ENCODE measurements around the gene THADA.

DNA sequence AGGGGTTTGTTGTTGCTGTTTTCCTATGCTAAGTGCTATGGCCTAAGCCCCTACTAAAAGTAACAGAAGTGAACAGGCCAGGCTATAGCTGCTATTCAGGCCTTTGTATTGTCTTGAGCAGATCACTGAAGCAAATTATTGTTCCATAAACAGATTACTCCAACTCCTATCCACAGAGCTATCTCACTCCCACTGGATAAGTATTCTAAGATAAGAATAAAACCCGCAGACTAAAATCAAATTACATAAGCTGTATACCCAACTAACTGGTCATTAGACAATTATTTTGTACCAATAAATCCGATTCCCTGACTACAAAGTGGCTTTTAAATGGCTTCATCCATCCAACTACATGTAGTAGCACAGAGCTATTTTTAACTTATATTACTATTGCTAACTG lies 74.3 kb downstream of the THADA start:
- TF ChIP-seq, protein P1, sequence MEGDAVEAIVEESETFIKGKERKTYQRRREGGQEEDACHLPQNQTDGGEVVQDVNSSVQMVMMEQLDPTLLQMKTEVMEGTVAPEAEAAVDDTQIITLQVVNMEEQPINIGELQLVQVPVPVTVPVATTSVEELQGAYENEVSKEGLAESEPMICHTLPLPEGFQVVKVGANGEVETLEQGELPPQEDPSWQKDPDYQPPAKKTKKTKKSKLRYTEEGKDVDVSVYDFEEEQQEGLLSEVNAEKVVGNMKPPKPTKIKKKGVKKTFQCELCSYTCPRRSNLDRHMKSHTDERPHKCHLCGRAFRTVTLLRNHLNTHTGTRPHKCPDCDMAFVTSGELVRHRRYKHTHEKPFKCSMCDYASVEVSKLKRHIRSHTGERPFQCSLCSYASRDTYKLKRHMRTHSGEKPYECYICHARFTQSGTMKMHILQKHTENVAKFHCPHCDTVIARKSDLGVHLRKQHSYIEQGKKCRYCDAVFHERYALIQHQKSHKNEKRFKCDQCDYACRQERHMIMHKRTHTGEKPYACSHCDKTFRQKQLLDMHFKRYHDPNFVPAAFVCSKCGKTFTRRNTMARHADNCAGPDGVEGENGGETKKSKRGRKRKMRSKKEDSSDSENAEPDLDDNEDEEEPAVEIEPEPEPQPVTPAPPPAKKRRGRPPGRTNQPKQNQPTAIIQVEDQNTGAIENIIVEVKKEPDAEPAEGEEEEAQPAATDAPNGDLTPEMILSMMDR (conservative IDR thresholded peaks at IDR 0.05 in 1 of 2, IDR thresholded peaks at IDR 0.05 in 1 of 2; ENCODE audit: low read depth in 1 of 2, low read length in 2 of 2) = no peak
- no peak for TF ChIP-seq EZH2 (IDR thresholded peaks at IDR 0.05; ENCODE audit: low read length, missing control alignments)
